Osteoblast (primary cell): ENCODE results near the gene NUFIP1. TPM values are rescaled to one million over a fixed set of nuclear protein-coding genes. Genes with fewer than 3 reads are reported as not detected.
A peak's percentile ranks its signal among the peaks of the same experiment; 100 is the strongest.
"Not testable (repeated sequence)": the region's sequence is repeated elsewhere in the genome, so short reads cannot be mapped to it uniquely, and the experiment has no call there.

Experiments
- DNase-seq: peaks from one replicate; pipeline ENCODE4 v3.0.0; 2011; ENCODE audit warnings: low spot score, mixed read lengths; ENCODE audit not compliant: insufficient read length; ENCODE audit errors: missing footprints
- H2AFZ ChIP-seq: 2 replicates; pipeline ENCODE4 v1.6.0; 2011; ENCODE audit warnings: mild to moderate bottlenecking, low read length
- H3K27ac ChIP-seq: 2 replicates; pipeline ENCODE4 v1.5.1; 2011; ENCODE audit warnings: mild to moderate bottlenecking, low read depth, low read length, moderate library complexity
- H3K27me3 ChIP-seq: 2 replicates; pipeline ENCODE4 v1.6.0; 2012; ENCODE audit warnings: mild to moderate bottlenecking, control low read depth, inconsistent platforms, low read length, moderate library complexity; ENCODE audit not compliant: insufficient read depth
- H3K36me3 ChIP-seq: 2 replicates; pipeline ENCODE4 v1.5.1; 2011; ENCODE audit warnings: mild to moderate bottlenecking, low read length, control low read depth, moderate library complexity; ENCODE audit not compliant: insufficient read depth
- H3K4me1 ChIP-seq: 2 replicates; pipeline ENCODE4 v1.5.1; 2011; ENCODE audit warnings: mild to moderate bottlenecking, low read length, control low read depth, moderate library complexity; ENCODE audit not compliant: insufficient read depth
- H3K4me2 ChIP-seq: 2 replicates; pipeline ENCODE4 v1.6.0; 2011; ENCODE audit warnings: mild to moderate bottlenecking, low read length; ENCODE audit not compliant: insufficient read depth
- H3K4me3 ChIP-seq: fragments of 200-600 bp; sonication (generic); 3 replicates; pipeline ENCODE4 v1.5.1; 2012; ENCODE audit warnings: mild to moderate bottlenecking, low read length, inconsistent platforms; ENCODE audit not compliant: insufficient read depth
- H3K79me2 ChIP-seq: 2 replicates; pipeline ENCODE4 v1.6.0; 2012; ENCODE audit warnings: mild to moderate bottlenecking, low read length, control low read depth, inconsistent platforms; ENCODE audit not compliant: insufficient read depth
- H3K9me3 ChIP-seq: 2 replicates; pipeline ENCODE4 v1.5.1; 2011; ENCODE audit warnings: low read depth, low read length, control low read depth
- H4K20me1 ChIP-seq: 2 replicates; pipeline ENCODE4 v1.6.0; 2012; ENCODE audit warnings: mild to moderate bottlenecking, low read length, control low read depth; ENCODE audit not compliant: insufficient read depth
- CTCF ChIP-seq: IDR thresholded peaks from 2 replicates; pipeline ENCODE4 v1.5.1; 2011; ENCODE audit warnings: mild to moderate bottlenecking, low read depth, low read length, moderate library complexity; ENCODE audit errors: extremely low read depth
- total RNA-seq: library from RNA; depleted of rRNA; stranded (reverse); fragments of >200 nt; gene quantifications from 2 replicates; pipeline ENCODE4 v1.2.3, GENCODE V29; 2012

Gene NUFIP1
- total RNA-seq, 1 donor: 3.3 TPM

DNA sequence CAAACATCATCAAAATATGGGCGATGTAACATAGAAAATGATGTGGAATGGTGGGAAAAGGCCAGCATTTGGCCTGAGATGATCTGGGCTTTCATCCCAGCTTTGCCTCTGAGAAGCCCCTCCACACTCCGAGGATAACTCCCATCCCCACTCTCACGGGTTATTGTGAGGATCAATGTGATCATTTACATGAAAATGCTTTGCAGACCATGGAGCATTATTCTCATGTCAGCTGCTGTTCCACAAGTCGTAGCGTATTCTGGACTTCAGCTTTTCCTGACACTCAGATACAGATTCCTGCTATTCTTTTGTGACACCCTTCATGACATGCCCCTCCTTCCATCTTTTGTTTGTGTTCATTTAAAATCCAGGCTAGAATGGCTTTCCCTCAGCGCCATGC lies 86.5 kb downstream of the NUFIP1 start:
- no peaks in the 10 kb centered on the region for H3K27me3 ChIP-seq
- H4K20me1 ChIP-seq: no peaks in the 10 kb centered on the region
- no peaks in the 10 kb centered on the region for H3K36me3 ChIP-seq
- TF ChIP-seq CTCF: no peak
- DNase-seq: no peak
- no peaks in the 10 kb centered on the region for H3K9me3 ChIP-seq
- peak overlapping the region; percentile 90 for H3K27ac ChIP-seq
- no peak overlapping the region for H2AFZ ChIP-seq
- peaks cover 40% of the 10 kb centered on the region for H3K4me1 ChIP-seq
- no peaks in the 10 kb centered on the region for H3K79me2 ChIP-seq
- no peak overlapping the region for H3K4me2 ChIP-seq
- no peak overlapping the region for H3K4me3 ChIP-seq

DNA sequence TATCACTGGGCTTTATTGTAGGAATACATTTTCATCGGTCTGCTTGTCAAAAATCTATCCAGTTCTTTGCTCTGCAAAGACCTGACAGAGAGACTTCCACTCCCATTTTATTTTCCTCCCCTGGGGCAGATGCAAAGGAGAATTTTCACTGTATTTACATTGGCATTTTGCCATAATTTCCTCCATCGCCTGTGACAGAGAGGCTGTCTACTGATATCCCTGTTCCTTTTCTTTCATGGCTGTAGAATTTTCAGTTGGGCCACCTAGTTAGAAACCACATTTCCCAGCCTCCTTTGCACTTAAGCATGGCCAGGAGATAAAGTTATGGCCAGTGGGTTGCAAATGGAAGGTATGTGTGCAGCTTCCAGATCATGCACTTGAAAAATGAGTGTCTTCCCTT lies 89.3 kb downstream of the NUFIP1 start:
- H3K27ac ChIP-seq: no peak overlapping the region
- H3K79me2 ChIP-seq: no peaks in the 10 kb centered on the region
- DNase-seq: no peak
- H3K36me3 ChIP-seq: no peaks in the 10 kb centered on the region
- TF ChIP-seq CTCF: no peak
- H3K4me1 ChIP-seq: peaks cover 22% of the 10 kb centered on the region
- H3K27me3 ChIP-seq: no peaks in the 10 kb centered on the region
- H3K4me3 ChIP-seq: no peak overlapping the region
- H2AFZ ChIP-seq: no peak overlapping the region
- no peaks in the 10 kb centered on the region for H3K9me3 ChIP-seq
- no peaks in the 10 kb centered on the region for H4K20me1 ChIP-seq
- H3K4me2 ChIP-seq: no peak overlapping the region

GRCh38 chr13:44898308-44898707 lies 91.0 kb downstream of the NUFIP1 start:
- not testable (repeated sequence) for H3K9me3 ChIP-seq, H3K27ac ChIP-seq, H3K4me1 ChIP-seq, H3K27me3 ChIP-seq, H2AFZ ChIP-seq, H3K4me3 ChIP-seq, H3K36me3 ChIP-seq, H4K20me1 ChIP-seq, H3K79me2 ChIP-seq, DNase-seq, H3K4me2 ChIP-seq

GRCh38 chr13:44895953-44896335 lies 93.3 kb downstream of the NUFIP1 start:
- Histone ChIP-seq H3K9me3 (no peaks in the 10 kb centered on the region), H3K4me3 (no peak overlapping the region), H3K4me2 (no peak overlapping the region), H3K27me3 (no peaks in the 10 kb centered on the region), H3K36me3 (no peaks in the 10 kb centered on the region), H4K20me1 (no peaks in the 10 kb centered on the region), H2AFZ (no peak overlapping the region), H3K4me1 (no peaks in the 10 kb centered on the region), H3K79me2 (no peaks in the 10 kb centered on the region), H3K27ac (no peak overlapping the region)
- TF ChIP-seq CTCF: no peak
- no peak for DNase-seq
